Measurements from ENCODE around the gene SLC1A1. TPM values are rescaled to one million over a fixed set of nuclear protein-coding genes. Genes with fewer than 3 reads are reported as not detected.
"Not testable (repeated sequence)": the region's sequence is repeated elsewhere in the genome, so short reads cannot be mapped to it uniquely, and the experiment has no call there.

The SLC1A1 gene
- total RNA-seq, 1 donor from 2014 or later, result 6.8 TPM

GRCh38 chr9:4538107-4538506 lies 47.8 kb downstream of the SLC1A1 start:
- no peak for TF ChIP-seq CTCF (IDR thresholded peaks at IDR 0.05)
- H3K4me1 Mint-ChIP-seq (ENCODE audit: unreplicated experiment), result peaks cover 28% of the 10 kb centered on the region
- H3K27me3 Mint-ChIP-seq (ENCODE audit: unreplicated experiment), result peaks cover 3% of the 10 kb centered on the region
- peaks cover 1% of the 10 kb centered on the region for H3K36me3 Mint-ChIP-seq (ENCODE audit: unreplicated experiment)
- no peak for DNase-seq (ENCODE audit: extremely low spot score, unreplicated experiment)
- H3K27ac Mint-ChIP-seq (ENCODE audit: unreplicated experiment), result no peak overlapping the region
- peaks cover 6% of the 10 kb centered on the region for H3K9me3 Mint-ChIP-seq (ENCODE audit: unreplicated experiment)
- H3K4me3 Mint-ChIP-seq (ENCODE audit: unreplicated experiment), result no peak overlapping the region

DNA sequence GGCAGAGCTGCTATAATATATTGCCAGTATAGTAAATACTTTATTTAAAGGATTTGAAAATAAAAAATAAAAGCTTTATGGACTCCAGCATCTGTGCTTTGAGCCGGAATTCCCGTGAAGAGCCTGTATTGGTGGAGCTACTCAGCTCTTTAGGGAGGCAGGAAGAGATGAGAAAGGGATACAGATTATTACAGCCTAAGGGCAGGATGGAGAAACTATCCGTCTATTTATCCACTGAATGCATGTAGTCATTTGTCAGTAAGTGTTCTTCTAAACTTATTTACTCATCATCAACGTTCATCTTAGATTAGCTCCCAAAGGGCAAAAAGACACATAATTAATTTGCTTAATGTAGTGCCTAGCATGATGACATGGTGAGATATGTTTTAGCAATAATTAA lies 48.4 kb downstream of the SLC1A1 start:
- no peak for TF ChIP-seq CTCF (IDR thresholded peaks at IDR 0.05)
- Mint-ChIP-seq H3K27ac (ENCODE audit: unreplicated experiment) (no peak overlapping the region), H3K4me1 (ENCODE audit: unreplicated experiment) (peaks cover 28% of the 10 kb centered on the region), H3K4me3 (ENCODE audit: unreplicated experiment) (no peak overlapping the region), H3K9me3 (ENCODE audit: unreplicated experiment) (peaks cover 5% of the 10 kb centered on the region), H3K27me3 (ENCODE audit: unreplicated experiment) (peaks cover 3% of the 10 kb centered on the region), H3K36me3 (ENCODE audit: unreplicated experiment) (peaks cover 1% of the 10 kb centered on the region)
- DNase-seq (ENCODE audit: extremely low spot score, unreplicated experiment), result no peak

DNA sequence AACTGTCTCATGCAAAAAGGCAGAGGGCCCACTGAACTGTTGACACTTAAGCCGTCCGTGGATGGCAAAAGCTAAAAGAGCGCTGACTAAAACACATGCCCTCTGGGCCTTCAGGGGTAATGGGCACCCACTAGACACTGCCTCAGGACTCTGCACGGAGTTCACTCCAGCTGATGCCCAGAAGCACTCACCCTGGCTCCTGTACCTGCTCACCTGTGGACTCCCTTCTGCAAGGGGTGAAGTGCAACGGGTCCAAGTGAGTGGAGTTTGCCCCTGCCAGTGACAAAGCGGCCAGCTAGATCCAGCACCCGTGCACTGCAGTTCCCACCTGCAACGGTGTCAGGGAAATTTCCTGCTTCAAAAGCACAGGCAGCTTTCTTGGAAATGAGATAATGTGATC lies 50.2 kb downstream of the SLC1A1 start:
- no peaks in the 10 kb centered on the region for H3K9me3 Mint-ChIP-seq (ENCODE audit: unreplicated experiment)
- H3K4me1 Mint-ChIP-seq (ENCODE audit: unreplicated experiment), result peaks cover 41% of the 10 kb centered on the region
- H3K4me3 Mint-ChIP-seq (ENCODE audit: unreplicated experiment), result no peak overlapping the region
- H3K36me3 Mint-ChIP-seq (ENCODE audit: unreplicated experiment), result peaks cover 1% of the 10 kb centered on the region
- H3K27ac Mint-ChIP-seq (ENCODE audit: unreplicated experiment), result no peak overlapping the region
- DNase-seq (ENCODE audit: extremely low spot score, unreplicated experiment), result no peak
- H3K27me3 Mint-ChIP-seq (ENCODE audit: unreplicated experiment), result no peaks in the 10 kb centered on the region
- no peak for TF ChIP-seq CTCF (IDR thresholded peaks at IDR 0.05)

DNA sequence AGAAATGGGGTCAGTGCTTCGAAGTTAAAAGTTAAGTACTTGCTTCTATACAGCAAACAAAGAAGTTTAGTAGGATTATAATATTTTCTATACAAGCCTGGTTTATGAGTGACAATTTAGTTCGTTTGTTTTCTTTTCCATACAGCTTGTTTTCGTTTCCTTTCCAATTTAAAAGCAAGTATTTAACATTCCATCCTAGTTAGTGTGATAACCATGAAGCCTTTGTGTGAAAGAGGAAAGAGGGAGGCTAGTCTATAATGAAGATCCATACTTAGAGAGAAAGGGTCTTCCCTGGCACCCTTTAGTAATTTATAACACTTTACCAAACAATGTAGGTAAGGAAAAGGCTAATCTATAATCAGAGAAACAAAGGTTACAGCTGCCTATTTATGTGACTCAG lies 51.0 kb downstream of the SLC1A1 start:
- DNase-seq (ENCODE audit: extremely low spot score, unreplicated experiment), result no peak
- no peaks in the 10 kb centered on the region for H3K27me3 Mint-ChIP-seq (ENCODE audit: unreplicated experiment)
- H3K27ac Mint-ChIP-seq (ENCODE audit: unreplicated experiment), result no peak overlapping the region
- TF ChIP-seq CTCF (IDR thresholded peaks at IDR 0.05), result no peak
- no peak overlapping the region for H3K4me3 Mint-ChIP-seq (ENCODE audit: unreplicated experiment)
- peaks cover 1% of the 10 kb centered on the region for H3K36me3 Mint-ChIP-seq (ENCODE audit: unreplicated experiment)
- H3K4me1 Mint-ChIP-seq (ENCODE audit: unreplicated experiment), result peaks cover 50% of the 10 kb centered on the region
- no peaks in the 10 kb centered on the region for H3K9me3 Mint-ChIP-seq (ENCODE audit: unreplicated experiment)

DNA sequence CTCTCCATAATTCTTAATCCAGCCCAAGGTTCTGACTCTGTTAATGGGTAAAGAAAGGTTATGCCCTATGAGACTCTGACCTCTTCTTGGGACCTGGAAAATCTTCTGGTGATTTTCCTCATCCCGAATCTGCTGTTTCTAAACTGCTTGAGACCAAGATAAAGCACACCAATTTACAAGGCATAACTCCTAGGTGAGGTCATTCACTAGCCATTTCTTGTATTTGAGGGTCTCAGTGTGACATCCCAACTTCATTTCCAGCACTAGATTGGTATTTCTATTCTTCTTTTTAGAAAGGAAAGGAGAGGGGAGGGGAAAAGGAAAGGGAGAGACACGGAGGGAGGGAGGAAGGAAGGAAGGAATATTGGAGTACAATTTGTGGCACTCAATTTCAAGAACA lies 51.6 kb downstream of the SLC1A1 start:
- Mint-ChIP-seq H3K36me3 (ENCODE audit: unreplicated experiment) (peaks cover 1% of the 10 kb centered on the region), H3K9me3 (ENCODE audit: unreplicated experiment) (no peaks in the 10 kb centered on the region), H3K27me3 (ENCODE audit: unreplicated experiment) (no peaks in the 10 kb centered on the region), H3K27ac (ENCODE audit: unreplicated experiment) (no peak overlapping the region), H3K4me1 (ENCODE audit: unreplicated experiment) (peaks cover 56% of the 10 kb centered on the region), H3K4me3 (ENCODE audit: unreplicated experiment) (no peak overlapping the region)
- no peak for DNase-seq (ENCODE audit: extremely low spot score, unreplicated experiment)
- no peak for TF ChIP-seq CTCF (IDR thresholded peaks at IDR 0.05)

- not testable (repeated sequence) for H3K9me3 Mint-ChIP-seq (ENCODE audit: unreplicated experiment); H3K27me3 Mint-ChIP-seq (ENCODE audit: unreplicated experiment); H3K4me3 Mint-ChIP-seq (ENCODE audit: unreplicated experiment); H3K36me3 Mint-ChIP-seq (ENCODE audit: unreplicated experiment); H3K27ac Mint-ChIP-seq (ENCODE audit: unreplicated experiment); DNase-seq (ENCODE audit: extremely low spot score, unreplicated experiment)
- H3K4me1 Mint-ChIP-seq (ENCODE audit: unreplicated experiment), result peaks cover 65% of the 10 kb centered on the region
Measured at GRCh38 chr9:4544714-4545113, 54.4 kb downstream of the SLC1A1 start.

Measured in osteocyte (in vitro differentiated cells).